Muscle of leg (tissue), 11 donors: ENCODE measurements around the gene LPP. TPM values are rescaled to one million over a fixed set of nuclear protein-coding genes. Genes with fewer than 3 reads are reported as not detected.

Experiments used
- DNase-seq: peaks from one replicate; pipeline ENCODE4 v3.0.0; 2013
- H3K27ac ChIP-seq: one replicate; pipeline ENCODE4 v1.5.1; 2013; ENCODE audit warnings: mild to moderate bottlenecking, low read length, control low read depth
- H3K27me3 ChIP-seq: one replicate; pipeline ENCODE4 v1.6.1; 2013; ENCODE audit warnings: low read length; ENCODE audit not compliant: control insufficient read depth, insufficient read depth
- H3K36me3 ChIP-seq: one replicate; pipeline ENCODE4 v1.6.1; 2013; ENCODE audit warnings: low read length; ENCODE audit not compliant: control insufficient read depth, insufficient read depth
- H3K4me1 ChIP-seq: one replicate; pipeline ENCODE4 v1.6.1; 2013; ENCODE audit warnings: low read length; ENCODE audit not compliant: control insufficient read depth, insufficient read depth
- H3K4me3 ChIP-seq: one replicate; pipeline ENCODE4 v1.5.1; 2013; ENCODE audit warnings: low read length, control low read depth
- H3K9me3 ChIP-seq: replicated peaks from 2 replicates; pipeline ENCODE4 v1.6.1; 2013; ENCODE audit warnings: low read depth, low read length; ENCODE audit not compliant: control insufficient read depth
- WGBS: methylation state at CpG from one replicate; pipeline ENCODE4 v1.1.5; 2013; ENCODE audit warnings: missing lambda C conversion rate; ENCODE audit not compliant: insufficient coverage; 5-methylcytosine and 5-hydroxymethylcytosine counted together
- polyA plus RNA-seq, 8 donors: library from polyadenylated mRNA; unstranded; fragments of 120-200 nt; gene quantifications; one replicate each; pipeline versions ENCODE4 v1.2.1 to v1.2.3, GENCODE V29; 2013; ENCODE audit warnings: inconsistent platforms in 1 of 8, low replicate concordance in 1 of 8; ENCODE audit not compliant: insufficient read length in 8 of 8, insufficient read depth in 1 of 8
- total RNA-seq: library from RNA; stranded (reverse); fragments of 120-200 nt; gene quantifications from one replicate; pipeline ENCODE4 v1.2.4, GENCODE V29; 2013

LPP gene
- total and polyA plus RNA-seq, 9 donors = 8.9 to 24.3 (median 13.5) TPM

- no peaks in the 10 kb centered on the region for H3K9me3 ChIP-seq
- peaks cover 4% of the 10 kb centered on the region for H3K4me1 ChIP-seq
- H3K27ac ChIP-seq = no peak overlapping the region
- DNase-seq = no peak
- no peaks in the 10 kb centered on the region for H3K27me3 ChIP-seq
- no peaks in the 10 kb centered on the region for H3K36me3 ChIP-seq
- no peak overlapping the region for H3K4me3 ChIP-seq
- no CpG with 5 or more reads among the region's 1 CpG for WGBS
Measured at GRCh38 chr3:188660415-188660814, 506.5 kb downstream of the LPP start.

GRCh38 chr3:188661806-188662205 is 507.8 kb downstream of the LPP start:
- Histone ChIP-seq H3K27me3 (no peaks in the 10 kb centered on the region), H3K9me3 (no peaks in the 10 kb centered on the region), H3K27ac (no peak overlapping the region), H3K36me3 (no peaks in the 10 kb centered on the region), H3K4me1 (peaks cover 4% of the 10 kb centered on the region), H3K4me3 (no peak overlapping the region)
- WGBS = no CpG with 5 or more reads among the region's 2 CpGs
- DNase-seq = no peak

- WGBS = 60% methylated on average over 1 of the region's 1 CpG
- Histone ChIP-seq H3K27me3 (no peaks in the 10 kb centered on the region), H3K4me1 (peaks cover 4% of the 10 kb centered on the region), H3K9me3 (no peaks in the 10 kb centered on the region), H3K4me3 (no peak overlapping the region), H3K36me3 (no peaks in the 10 kb centered on the region), H3K27ac (no peak overlapping the region)
- DNase-seq = no peak
Measured at GRCh38 chr3:188662214-188662613, 508.3 kb downstream of the LPP start.

GRCh38 chr3:188662795-188663194 is 508.8 kb downstream of the LPP start:
- no peak overlapping the region for H3K27ac ChIP-seq
- H3K9me3 ChIP-seq = no peaks in the 10 kb centered on the region
- no peak overlapping the region for H3K4me3 ChIP-seq
- peaks cover 4% of the 10 kb centered on the region for H3K4me1 ChIP-seq
- DNase-seq = no peak
- no peaks in the 10 kb centered on the region for H3K27me3 ChIP-seq
- no peaks in the 10 kb centered on the region for H3K36me3 ChIP-seq
- WGBS = no CpG with 5 or more reads among the region's 2 CpGs

DNA sequence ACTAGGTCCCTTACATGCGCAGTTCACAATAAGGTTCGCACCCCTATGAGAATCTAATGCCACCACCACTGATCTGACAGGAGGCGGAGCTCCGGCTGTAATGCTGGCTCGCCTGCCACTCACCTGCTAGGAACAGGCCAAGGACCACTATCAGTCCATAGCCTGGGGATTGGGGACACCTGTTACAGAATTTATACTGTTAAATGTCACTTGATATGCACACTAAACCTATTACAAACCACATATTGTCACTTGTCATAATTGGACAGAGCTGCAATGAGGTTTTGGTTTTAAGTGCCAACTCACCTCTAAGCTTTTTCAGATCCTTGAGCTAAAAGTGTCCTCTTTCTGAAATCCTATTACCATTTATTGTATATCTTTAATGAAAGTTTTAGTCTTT is 509.9 kb downstream of the LPP start:
- no peak for DNase-seq
- WGBS = 100% methylated on average over 5 of the region's 5 CpGs
- H3K9me3 ChIP-seq = no peaks in the 10 kb centered on the region

GRCh38 chr3:188664795-188665194 is 510.8 kb downstream of the LPP start:
- H3K27me3 ChIP-seq = no peaks in the 10 kb centered on the region
- no CpG with 5 or more reads among the region's 3 CpGs for WGBS
- H3K4me3 ChIP-seq = no peak overlapping the region
- peaks cover 4% of the 10 kb centered on the region for H3K4me1 ChIP-seq
- H3K9me3 ChIP-seq = no peaks in the 10 kb centered on the region
- DNase-seq = no peak
- H3K36me3 ChIP-seq = no peaks in the 10 kb centered on the region
- H3K27ac ChIP-seq = no peak overlapping the region

More for the DNA sequence above, 509.9 kb downstream of the LPP start:
- Histone ChIP-seq H3K27ac (no peak overlapping the region), H3K27me3 (no peaks in the 10 kb centered on the region), H3K36me3 (no peaks in the 10 kb centered on the region), H3K4me3 (no peak overlapping the region), H3K4me1 (peaks cover 4% of the 10 kb centered on the region)

- Histone ChIP-seq H3K9me3 (no peaks in the 10 kb centered on the region), H3K4me3 (no peak overlapping the region), H3K4me1 (peaks cover 4% of the 10 kb centered on the region), H3K36me3 (no peaks in the 10 kb centered on the region), H3K27ac (no peak overlapping the region), H3K27me3 (no peaks in the 10 kb centered on the region)
- no peak for DNase-seq
- WGBS = no CpG with 5 or more reads among the region's 2 CpGs
Measured at GRCh38 chr3:188667926-188668325, 514.0 kb downstream of the LPP start.

GRCh38 chr3:188670446-188670845 is 516.5 kb downstream of the LPP start:
- Histone ChIP-seq H3K27me3 (no peaks in the 10 kb centered on the region), H3K36me3 (no peaks in the 10 kb centered on the region), H3K4me1 (no peaks in the 10 kb centered on the region), H3K27ac (no peak overlapping the region), H3K9me3 (no peaks in the 10 kb centered on the region), H3K4me3 (no peak overlapping the region)
- no peak for DNase-seq
- WGBS = 97% methylated on average over 5 of the region's 5 CpGs

GRCh38 chr3:188671971-188672370 is 518.0 kb downstream of the LPP start:
- Histone ChIP-seq H3K4me3 (no peak overlapping the region), H3K9me3 (no peaks in the 10 kb centered on the region), H3K27ac (no peak overlapping the region), H3K4me1 (no peaks in the 10 kb centered on the region), H3K36me3 (no peaks in the 10 kb centered on the region), H3K27me3 (no peaks in the 10 kb centered on the region)
- DNase-seq = no peak
- no CpG with 5 or more reads among the region's 4 CpGs for WGBS

DNA sequence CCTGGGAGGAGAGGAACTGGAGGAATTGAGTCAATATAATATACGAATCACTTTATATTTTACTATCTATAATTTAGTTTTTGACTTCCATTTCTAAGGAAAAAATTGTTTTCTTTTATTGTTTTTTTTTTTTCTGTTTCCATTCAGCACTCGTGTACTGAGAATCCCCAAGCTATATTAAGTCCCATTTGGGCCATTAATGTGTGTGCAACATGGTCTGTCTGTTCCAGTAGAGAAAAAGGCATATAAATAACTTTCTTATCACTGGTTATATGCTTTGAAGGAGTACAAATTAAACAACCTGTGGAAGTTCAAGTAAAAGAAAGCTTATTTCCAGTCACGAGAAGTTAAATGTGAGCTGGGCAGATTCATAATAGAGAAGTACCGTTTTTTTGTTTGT is 518.9 kb downstream of the LPP start:
- Histone ChIP-seq H3K27me3 (no peaks in the 10 kb centered on the region), H3K27ac (no peak overlapping the region), H3K4me1 (no peaks in the 10 kb centered on the region), H3K4me3 (no peak overlapping the region), H3K9me3 (no peaks in the 10 kb centered on the region), H3K36me3 (no peaks in the 10 kb centered on the region)
- WGBS = no CpG with 5 or more reads among the region's 4 CpGs
- no peak for DNase-seq

GRCh38 chr3:188673646-188674186 is 519.8 kb downstream of the LPP start:
- Histone ChIP-seq H3K4me3 (no peak overlapping the region), H3K4me1 (no peaks in the 10 kb centered on the region), H3K36me3 (no peaks in the 10 kb centered on the region), H3K27ac (no peak overlapping the region), H3K9me3 (no peaks in the 10 kb centered on the region), H3K27me3 (no peaks in the 10 kb centered on the region)
- peak; percentile 20 for DNase-seq
- WGBS = no CpG with 5 or more reads among the region's 1 CpG
